ENCODE data around the gene APLNR.
"Not testable (repeated sequence)": the region's sequence is repeated elsewhere in the genome, so short reads cannot be mapped to it uniquely, and the experiment has no call there.

APLNR gene

DNA sequence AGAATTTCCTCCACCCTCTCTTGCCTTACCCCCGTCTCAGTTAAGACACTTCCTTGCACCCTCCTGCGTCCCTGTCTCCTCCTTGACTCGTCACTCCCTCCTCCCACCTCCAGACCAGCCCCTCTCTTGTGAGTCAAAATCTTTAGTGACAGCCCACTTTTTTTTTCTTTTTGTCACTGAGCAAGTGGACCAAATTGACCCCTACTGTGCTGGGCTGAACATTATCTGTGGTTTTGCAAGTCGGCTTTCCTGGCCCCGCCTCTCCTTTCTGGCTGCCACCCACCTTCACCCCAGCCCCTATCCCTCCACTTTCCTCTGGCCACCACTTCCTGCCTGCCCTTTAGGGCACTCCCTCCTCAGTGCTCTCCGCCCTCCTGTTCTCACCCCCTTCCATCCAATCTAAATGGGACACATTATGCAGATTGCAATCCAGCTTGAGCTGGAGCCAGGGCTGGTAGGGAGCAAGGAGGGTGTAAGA, at the start of gene APLNR:
APLNR (minus strand) TSS at position 47 of the 478 bp plus-strand sequence. CDS start 246 bp downstream, outside the sequence.
- DNase-seq (ENCODE audit: low read depth): no peak

DNA sequence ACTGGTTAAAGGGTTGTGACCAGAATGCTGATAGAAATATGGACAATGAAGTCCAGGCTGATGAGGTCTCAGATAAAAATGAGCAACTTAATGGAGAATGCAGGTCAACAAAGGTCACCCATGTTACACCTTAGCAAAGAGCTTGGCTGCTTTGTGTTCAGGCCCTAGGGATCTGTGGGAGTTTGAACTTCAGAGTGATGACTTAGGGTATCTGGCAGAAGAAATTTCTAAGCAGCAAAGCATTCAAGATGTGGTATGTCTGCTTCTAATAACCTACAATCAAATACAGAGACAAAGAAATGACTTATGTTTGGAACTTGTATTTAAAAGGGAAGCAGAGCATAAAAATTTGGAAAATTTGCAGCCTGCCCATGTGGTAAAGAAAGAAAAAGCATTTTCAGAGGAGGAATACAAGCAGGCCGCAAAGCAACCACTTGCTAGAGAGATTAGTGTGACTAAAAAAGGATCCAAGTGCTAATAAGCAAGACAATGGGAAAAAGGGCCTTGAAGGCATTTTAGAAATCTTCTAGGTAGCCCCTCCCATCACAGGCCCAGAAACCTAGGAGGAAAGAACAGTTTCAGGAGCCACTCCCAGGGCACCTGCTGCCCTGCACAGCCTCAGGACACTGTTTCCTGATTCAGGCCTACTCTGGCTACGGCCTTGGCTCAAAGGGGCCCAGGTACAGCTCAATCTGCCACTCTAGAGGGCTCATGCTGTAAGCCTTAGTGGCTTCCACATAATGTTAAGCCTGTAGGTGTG, 46.4 kb upstream of the APLNR start:
- DNase-seq (ENCODE audit: low read depth): no peak

DNA sequence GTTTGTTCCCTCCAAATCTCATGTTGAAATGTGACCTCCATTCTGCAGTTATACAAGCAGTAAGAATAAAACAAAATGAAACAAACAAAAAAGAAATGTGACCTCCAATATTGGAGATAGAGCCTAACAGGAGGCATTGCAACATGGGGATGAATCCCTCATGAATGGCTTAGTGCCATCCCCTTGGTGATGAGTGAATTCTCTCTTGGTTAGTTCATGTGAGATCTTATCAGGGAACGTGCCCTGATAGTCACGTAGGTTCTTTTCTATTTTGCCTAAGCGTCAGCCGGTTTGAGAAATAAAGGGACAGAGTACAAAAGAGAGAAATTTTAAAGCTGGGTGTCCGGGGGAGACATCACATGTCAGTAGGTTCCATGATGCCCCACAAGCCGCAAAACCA, 44.5 kb upstream of the APLNR start:
- not testable (repeated sequence) for DNase-seq (ENCODE audit: low read depth)

DNA sequence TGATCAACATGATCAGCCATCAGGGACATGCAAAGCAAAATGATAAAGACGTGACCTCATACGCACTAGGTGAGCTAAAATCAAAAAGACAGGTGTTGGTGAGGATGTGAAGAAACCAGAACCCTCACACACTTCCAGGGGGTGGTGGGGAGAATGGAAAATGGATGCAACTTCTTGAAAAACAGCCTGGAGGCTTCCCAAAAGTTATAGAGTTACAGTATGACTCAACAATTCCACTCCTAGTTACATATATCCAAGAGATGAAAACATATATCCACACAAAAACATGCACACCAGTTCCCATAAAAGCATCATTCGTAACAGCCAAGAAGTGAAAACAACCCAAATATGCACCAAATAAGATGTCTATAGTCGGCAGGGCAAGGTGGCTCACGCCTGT, 42.1 kb upstream of the APLNR start:
- no peak for DNase-seq (ENCODE audit: low read depth)

DNA sequence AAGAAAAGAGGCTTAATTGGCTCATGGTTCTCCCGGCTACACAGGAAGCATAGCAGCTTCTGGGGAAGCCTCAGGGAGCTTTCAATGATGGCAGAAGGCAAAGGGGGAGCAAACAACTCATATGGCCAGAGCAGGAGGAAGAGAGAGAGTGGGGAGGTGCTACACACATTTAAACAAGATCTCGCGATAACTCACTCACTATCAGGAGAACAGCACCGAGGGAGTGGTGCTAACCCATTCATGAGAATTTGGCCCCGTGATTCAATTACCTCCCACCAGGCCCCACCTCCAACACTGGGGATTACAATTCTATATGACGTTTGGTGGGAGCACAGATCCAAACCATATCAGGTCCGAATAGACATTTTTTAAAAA, 41.7 kb upstream of the APLNR start:
- no peak for DNase-seq (ENCODE audit: low read depth)

DNA sequence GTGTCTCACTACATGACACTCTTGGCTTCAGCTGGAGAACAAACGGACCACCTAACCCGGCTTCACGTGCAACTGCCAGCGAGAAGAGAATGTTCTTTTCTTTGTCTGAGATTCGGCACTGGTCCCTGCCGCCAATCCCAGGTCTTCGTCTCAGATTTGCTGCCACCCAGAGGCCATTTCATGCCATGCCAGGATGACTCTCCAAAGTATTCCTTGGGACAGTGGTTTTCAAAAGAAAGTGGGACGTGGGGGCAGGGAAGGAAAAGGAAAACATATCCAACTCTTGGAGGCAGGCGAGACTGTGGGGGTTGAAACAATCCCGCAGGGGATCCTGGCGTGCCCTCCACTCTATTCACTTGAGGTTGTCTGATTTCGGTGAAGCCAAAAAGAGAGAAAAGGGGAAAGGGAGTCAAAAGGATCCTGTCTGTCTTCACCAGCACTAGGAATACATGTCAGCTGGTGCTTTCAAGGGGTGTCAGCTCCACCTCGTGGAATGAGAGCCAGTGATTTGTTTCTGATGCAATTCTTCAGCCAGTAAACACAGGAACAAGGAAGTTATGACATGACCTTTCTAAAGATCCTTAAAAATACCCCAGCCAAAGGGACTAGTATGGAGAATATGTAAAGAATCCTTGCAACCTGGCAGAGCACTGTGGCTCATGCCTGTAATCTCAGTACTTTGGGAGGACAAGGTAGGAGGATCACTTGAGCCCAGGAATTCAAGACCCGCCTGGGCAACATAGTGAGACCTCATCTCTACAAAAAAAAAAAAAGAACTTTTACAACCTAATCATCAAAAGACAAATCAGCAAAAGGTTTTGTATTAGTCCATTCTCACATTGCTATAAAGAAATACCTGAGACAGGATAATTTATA, 41.0 kb upstream of the APLNR start:
- DNase-seq (ENCODE audit: low read depth): no peak

DNA sequence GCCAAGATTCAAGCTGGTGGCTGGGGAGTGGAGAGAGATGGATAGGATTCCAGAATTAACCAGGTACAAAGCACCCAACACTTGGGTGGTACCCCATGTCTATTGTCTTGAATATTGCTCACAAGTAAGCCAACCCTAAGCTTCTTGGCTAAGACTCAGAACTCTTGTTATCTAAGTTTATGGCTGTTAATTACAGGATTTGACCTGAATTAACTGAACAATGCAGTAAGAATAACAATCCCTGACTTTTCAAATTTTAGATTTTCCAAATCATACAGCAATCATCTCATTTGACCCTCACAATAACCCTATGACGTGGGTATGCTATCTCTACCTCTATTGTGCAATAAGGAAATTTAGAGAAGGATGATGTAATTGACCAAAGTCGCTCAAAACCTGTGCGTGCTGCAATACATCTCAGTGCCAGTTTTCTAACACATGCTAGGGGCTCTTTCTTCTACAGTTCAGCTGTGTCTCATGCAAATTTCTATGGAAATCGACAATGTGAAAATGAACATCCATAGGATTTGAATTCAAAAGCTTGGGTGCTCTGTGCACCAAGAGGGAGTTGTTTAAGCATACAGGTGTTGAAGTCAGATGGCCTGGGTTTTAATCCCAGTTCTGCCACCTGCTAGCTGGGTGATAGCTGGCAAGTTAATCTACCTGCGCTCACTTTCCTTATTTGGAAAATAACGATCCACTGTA, 40.1 kb upstream of the APLNR start:
- DNase-seq (ENCODE audit: low read depth): no peak

DNA sequence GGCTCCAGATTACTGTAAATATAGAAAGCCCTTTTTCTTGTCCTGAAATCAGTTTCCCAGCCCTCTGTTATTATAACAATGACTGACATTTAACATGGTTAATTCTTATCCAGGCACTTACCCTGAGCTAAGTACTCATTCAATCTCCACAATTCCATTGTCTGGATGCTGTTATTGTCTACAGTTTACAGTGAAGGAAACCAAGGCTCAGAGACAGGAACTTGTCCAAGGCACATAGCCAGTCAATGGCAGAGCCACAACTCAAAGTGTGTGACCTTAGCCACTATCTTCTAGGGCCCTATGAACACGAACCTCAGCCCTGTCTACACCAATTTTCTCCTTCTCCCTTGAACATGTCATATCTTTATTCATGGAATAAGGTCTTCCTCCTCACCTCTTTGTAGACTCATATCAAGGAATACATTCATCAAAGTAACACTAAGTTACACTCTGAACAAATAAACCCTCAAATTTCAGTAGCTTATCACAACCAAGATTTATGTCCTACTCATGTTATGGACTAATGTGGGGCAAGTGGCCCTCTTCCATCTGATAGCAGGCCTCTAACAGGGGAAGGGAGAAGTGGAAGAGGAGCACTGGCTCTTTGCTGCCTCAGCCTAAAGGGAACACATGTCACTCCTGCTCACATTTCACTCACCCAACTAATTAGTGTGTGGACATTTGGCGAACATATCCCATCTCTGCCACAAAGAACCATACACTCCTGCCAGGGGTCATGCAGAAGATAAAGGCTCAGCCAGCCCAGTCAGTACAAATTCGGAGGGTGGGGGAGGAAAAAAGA, 39.3 kb upstream of the APLNR start:
- DNase-seq (ENCODE audit: low read depth): no peak

DNA sequence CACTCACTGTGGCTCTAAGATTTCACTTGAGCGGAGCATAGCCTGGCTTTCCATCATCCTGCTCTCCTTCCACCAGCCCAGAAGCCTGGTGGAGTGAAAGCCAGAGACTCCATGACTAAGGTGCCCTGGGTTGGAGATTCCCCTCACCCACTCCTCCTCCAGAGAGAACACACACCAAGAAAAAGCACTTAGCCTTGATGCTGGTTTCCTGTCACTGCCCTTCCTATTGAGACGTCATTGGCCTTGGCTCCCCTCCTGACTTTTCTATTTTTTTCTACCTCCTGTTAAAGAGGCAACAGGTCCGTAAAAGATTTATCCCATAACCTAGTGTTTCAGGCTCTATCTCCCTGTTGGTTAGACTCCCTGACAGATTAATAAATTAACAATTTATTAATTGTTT, 38.5 kb upstream of the APLNR start:
- no peak for DNase-seq (ENCODE audit: low read depth)

DNA sequence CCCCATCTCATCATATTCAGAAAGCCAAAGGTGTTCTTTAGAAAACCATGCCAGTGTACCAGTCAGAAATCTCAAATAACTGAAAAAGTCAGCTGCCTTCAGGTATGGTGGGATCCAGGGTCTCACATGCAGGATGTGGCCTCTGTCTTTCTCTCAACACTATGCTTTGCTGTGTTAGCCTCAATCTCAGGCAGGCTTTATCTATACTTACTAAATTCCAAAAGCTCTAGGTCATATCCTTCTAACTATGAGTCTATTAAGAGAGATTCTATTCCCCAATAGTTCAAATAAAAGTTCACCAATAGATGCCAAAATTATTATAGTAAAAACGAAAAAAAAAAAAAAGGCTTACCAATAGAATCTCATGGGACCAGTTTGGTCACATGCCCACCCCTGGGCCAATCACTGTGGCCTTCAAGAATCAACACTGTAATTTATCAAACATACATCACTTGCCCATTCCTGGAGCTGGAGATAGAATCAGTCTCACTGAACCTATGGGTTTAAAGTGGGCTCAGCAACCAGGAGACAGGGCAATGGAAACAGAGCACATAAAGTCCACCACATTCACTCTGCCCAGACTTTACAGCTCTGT, 38.0 kb upstream of the APLNR start:
- DNase-seq (ENCODE audit: low read depth): no peak

DNA sequence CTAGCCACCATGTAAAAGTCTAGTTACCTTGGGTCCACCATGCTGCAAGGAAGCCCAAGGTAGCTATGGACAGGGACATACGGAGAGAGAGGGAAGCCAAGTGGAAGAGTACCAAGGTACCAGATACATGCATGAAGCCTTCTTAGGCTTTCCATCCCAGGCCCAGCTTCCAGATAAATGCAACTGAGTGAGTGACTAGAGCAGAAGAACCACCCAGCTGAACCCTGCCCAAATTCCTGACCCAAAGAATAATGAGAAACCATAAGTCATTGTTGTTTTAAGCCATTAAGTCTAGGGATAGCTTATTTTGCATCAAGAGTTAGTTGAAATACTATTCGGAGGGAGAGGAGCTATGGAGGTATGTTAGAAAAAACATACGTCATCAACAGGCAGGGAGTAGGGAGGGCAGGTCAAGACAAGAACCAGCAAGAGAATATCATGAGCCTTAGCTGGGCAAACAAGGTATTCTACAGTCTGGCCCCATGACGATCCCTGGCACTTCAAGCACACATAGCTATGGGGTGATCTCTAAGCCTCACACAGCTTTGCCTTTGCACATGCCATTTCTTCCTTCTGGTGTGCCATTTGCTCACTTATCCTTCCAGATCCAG, 36.5 kb upstream of the APLNR start:
- DNase-seq (ENCODE audit: low read depth): no peak

DNA sequence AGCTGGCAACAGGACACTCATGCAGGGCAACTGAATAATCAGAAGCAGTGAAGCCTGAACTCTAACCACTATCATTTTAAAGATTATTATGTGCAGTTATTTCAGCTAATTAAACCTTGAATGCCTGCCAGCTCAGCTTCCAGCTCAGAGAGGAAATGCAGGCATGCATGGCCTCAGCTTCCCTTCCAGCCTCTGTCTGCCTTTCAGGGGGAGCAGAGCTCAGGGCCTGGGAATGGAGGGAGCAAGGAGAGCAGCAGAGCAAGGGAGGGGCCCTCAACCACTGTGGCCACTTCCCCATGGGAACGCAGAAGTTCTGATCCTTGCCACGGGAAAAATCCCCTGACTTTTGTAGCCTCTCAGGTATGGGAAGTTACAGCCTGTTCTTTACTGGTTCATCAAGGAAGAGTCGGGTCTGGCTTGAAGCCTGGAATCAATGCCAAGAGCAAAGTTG, 32.5 kb upstream of the APLNR start:
- no peak for DNase-seq (ENCODE audit: low read depth)

DNA sequence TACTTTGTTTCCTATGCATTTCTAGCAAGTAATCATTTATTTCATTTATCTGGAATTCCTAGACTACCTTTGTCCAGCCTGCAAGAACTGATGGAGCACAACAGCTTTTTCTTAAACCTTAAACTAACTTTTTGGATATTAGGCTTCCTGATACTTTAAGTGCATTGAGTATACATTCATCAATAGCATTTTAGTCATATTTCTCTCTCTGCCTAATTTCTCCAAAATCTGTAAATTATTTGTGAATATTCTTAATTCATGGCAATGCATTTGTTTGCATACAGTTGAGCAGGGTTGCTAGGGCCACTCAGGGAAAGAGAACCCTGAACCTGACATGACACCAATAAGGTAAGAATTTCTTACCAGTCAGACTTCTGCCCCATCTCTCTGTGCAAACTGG, 29.1 kb upstream of the APLNR start:
- DNase-seq (ENCODE audit: low read depth): no peak

DNA sequence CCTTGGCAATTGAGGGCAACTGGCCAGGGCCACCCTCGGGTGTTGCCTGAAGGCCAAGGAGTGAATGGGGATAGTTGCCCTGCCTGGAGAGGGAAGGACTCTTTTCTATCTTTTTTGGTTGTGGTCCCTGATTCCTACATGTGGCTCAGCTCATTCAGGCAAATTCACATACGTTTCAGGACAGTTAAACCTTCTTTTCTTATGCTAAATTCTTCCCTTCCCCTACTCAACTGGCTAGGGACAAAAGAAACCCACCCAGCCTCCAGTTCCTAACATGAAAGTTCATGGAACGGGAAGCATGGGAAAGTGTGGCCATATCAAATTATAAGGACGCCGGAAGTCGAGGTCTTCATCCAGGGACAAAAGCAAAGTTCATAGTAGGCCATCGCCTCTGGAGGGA, 26.3 kb upstream of the APLNR start:
- no peak for DNase-seq (ENCODE audit: low read depth)

DNA sequence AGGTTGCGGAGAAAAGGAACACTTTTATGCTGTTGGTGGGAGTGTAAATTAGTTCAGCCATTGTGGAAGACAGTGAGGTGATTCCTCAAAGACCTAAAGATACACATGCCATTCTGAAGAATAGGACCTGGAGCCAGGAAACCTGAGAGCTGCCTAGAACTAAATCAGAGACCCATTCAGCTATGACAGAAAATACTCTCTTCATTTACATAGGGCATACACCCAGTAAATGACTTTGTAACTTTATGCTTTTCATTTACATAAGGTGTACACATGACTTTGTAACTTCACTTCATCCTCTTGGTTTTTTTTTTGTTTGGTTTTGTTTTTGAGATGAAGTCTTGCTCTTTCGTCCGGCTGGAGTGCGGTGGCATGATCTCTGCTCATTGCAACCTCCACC, 25.1 kb upstream of the APLNR start:
- DNase-seq (ENCODE audit: low read depth): no peak

DNA sequence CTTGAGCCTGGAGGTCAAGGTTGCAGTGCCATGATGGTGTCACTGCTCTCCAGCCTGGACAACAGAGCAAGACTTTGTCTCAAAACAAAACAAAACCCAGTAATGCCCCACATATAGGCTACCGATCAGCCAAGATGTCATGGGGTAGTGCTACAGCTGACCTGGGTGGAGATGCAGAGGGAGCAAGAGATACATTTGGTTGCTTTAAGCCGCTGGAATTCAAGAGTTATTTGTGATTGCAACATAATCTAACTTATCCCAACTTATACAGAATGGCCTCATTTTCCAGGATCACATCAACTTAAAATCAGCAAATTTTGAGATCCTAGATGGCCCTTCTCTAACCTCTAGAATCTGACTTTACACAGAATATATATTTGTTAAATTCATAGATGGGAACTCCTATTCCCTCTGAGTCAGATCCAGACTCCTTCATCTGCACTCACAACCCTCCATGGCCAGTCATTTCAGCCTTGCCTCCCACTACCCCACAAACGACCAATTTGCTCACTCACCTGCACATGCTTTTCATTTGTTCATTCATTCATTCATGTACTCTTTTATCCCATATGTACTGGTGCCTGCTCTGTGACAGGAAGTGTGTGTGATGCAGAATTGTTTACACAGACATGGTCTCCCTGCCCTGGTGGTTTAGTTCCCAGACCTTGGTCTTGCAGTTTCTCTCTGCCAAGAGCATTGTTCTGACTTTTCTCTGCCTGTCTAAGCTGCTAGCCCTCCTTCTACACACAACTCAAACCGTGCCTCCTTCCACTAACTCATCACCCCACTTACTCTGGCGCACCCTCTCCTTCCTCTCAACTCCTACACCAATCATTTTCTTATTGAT, 24.1 kb upstream of the APLNR start:
- no peak for DNase-seq (ENCODE audit: low read depth)

DNA sequence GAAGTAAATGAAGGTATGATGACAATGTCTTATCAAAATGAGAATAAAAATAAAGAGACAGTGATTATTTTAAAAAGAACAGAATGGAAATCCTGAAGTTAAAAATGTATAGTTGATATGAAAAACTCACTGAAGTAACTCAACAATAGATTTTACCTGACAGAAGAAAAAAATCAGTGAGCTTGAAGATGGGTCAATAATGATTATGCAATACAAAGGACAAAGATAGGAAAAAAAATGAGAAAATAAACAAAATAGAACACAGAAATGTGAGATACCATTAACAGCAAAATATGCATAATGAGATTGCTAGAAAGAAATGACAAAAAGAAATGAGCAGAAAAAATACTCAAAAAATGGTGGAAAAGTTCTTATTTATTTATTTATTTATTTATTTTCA, 19.1 kb upstream of the APLNR start:
- no peak for DNase-seq (ENCODE audit: low read depth)

DNA sequence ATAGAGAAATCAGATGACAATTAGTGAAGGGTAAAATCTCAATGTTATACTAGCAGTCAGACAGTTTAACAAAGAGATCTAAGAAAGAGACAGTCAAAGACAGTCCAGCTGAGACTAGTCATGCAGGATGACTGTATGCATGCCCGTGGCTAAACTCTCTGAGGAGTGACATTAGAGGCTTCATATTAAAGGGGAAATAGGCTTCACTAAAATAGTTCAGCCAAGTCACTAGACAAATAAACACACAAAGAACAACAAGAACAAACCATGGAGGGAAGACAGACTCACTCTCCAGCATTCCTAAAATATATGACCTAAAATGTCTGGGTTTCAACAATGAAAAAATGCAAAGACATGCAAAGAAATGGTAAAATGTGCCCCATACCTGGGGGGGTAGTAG, 18.6 kb upstream of the APLNR start:
- DNase-seq (ENCODE audit: low read depth): no peak

DNA sequence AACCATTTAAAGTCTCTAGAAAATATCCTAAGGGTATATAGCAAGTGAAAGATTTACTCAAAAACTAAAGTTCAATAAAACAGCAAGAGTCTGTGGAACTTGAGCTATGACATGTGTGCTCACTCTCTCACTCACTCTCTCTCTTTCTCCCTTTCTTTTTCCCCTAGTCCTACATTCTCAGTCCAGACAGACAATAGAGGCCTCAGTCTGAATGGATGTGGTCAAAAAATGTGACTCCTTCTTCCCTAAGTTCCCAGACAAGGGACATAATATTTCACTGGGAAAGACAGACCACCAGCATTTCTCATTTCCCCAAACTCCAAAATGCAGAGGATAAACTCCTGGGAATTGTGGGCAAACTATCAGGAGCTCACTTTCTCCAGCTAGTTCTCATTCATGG, 17.6 kb upstream of the APLNR start:
- no peak for DNase-seq (ENCODE audit: low read depth)

DNA sequence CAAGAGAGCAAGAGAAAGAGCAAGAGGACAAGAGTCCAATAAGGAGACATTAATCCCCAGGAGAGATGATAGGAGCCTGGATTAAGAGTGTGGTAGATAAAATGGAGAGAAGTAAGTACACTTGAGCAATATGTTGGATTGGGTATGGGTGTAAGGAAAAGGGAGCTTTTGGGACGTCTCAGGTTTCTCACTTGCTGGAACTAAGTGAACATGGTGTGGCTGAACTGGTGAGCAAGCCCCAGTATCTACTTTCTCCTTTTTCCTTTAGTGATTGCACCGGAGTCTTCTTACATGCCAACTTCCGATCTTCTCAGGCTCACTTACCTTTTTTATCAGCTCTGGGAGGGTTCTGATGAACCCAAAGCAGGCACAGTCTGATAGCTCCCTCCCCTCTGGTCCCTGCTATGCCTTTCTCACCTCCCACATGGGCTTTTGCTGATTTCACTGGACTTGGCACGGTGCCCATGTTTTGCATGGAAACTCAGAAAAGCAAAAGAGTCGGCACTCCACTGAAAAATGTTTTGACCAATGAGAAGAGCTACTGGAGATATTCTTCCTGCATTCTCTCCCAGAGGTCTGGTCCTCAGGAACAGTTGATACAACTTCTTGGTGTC, 14.5 kb upstream of the APLNR start:
- no peak for DNase-seq (ENCODE audit: low read depth)
